Sigmoid colon (tissue), 4 donors: ENCODE measurements around the gene ZC3HAV1.

Source experiments
- CTCF ChIP-seq, 4 experiments: fragments of 450-650 bp in 3 of 4; fragments of 200-600 bp in 1 of 4; IDR thresholded peaks; one replicate each; pipeline ENCODE4 v1.5.1; 2016 to 2019; ENCODE audit warnings: antibody characterized with exemption in 4 of 4, mild to moderate bottlenecking in 3 of 4, moderate library complexity in 2 of 4
- EP300 ChIP-seq, 4 donors: sonication (generic); formaldehyde crosslinking; IDR thresholded peaks; one replicate each; pipeline ENCODE4 v1.6.1; 2017; ENCODE audit warnings: antibody characterized with exemption in 4 of 4
- POLR2A ChIP-seq, 2 donors: fragments of 450-650 bp; IDR thresholded peaks; one replicate each; pipeline ENCODE4 v1.6.1; 2016; ENCODE audit warnings: antibody characterized with exemption in 2 of 2, mild to moderate bottlenecking in 2 of 2, moderate library complexity in 2 of 2
- POLR2AphosphoS5 ChIP-seq, 4 donors: sonication (generic); formaldehyde crosslinking; IDR thresholded peaks; one replicate each; pipeline ENCODE4 v1.6.1; 2017; ENCODE audit warnings: antibody characterized with exemption in 4 of 4

- TF ChIP-seq CTCF (IDR thresholded peaks at IDR 0.05): no peak
- TF ChIP-seq POLR2AphosphoS5 (IDR thresholded peaks at IDR 0.05): no peak
- no peak for TF ChIP-seq POLR2A (IDR thresholded peaks at IDR 0.05)
- TF ChIP-seq EP300 (IDR thresholded peaks at IDR 0.05): no peak
Measured at GRCh38 chr7:139108266-139109187, 993 bp downstream of the ZC3HAV1 start.
